22Rv1 (cell line): ENCODE measurements around the gene NPFF.

ENCODE experiments used
- ZFX ChIP-seq: fragments of 450-650 bp; IDR thresholded peaks from 2 replicates; pipeline ENCODE4 v1.6.1; 2017; ENCODE audit warnings: antibody characterized with exemption, borderline replicate concordance
- TF ChIP-seq, protein P1 (sequence below): fragments of 450-650 bp; IDR thresholded peaks from 2 replicates; pipeline ENCODE4 v1.5.1; 2017; ENCODE audit warnings: mild to moderate bottlenecking

- TF ChIP-seq, protein P1, sequence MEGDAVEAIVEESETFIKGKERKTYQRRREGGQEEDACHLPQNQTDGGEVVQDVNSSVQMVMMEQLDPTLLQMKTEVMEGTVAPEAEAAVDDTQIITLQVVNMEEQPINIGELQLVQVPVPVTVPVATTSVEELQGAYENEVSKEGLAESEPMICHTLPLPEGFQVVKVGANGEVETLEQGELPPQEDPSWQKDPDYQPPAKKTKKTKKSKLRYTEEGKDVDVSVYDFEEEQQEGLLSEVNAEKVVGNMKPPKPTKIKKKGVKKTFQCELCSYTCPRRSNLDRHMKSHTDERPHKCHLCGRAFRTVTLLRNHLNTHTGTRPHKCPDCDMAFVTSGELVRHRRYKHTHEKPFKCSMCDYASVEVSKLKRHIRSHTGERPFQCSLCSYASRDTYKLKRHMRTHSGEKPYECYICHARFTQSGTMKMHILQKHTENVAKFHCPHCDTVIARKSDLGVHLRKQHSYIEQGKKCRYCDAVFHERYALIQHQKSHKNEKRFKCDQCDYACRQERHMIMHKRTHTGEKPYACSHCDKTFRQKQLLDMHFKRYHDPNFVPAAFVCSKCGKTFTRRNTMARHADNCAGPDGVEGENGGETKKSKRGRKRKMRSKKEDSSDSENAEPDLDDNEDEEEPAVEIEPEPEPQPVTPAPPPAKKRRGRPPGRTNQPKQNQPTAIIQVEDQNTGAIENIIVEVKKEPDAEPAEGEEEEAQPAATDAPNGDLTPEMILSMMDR = no peak
- TF ChIP-seq ZFX = no peak
Measured at GRCh38 chr12:53532021-53532420, 24.7 kb upstream of the NPFF start.
